ENCODE results near the gene PRPF8.

The PRPF8 gene

GRCh38 chr17:1624650-1625049, 60.0 kb downstream of the PRPF8 start:
- DNase-seq = no peak

DNA sequence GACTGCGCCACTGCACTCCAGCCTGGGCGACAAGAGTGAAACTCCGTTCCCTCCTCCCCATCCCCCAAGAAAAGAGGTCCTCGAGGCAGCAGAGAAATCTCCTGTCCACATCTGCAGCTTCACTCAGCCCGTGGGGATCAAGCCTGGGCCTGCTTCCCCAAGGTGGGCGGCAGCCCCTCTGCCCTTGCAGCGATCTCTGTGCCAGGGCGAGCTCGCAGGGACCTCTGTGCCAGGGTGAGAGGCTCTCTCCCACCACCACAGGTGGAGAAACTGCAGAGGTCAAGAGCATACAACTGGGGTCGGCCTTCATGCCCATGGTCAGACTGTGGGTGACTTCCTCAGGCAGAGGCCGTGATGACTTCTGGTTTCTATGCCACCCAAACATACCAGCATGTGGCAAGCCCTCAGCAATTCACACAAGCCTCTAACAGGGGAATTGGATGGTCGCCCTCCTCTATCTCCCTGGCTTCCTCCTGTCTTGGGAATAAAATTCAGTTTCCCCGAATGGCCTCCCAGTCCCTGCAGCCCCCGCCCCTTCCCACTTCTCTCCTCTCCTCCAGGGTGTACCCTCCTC, 61.5 kb downstream of the PRPF8 start:
- DNase-seq = no peak

GRCh38 chr17:1621273-1621954, 63.3 kb downstream of the PRPF8 start:
- no peak for DNase-seq

- DNase-seq = no peak
Measured at GRCh38 chr17:1620486-1620885, 64.2 kb downstream of the PRPF8 start.

DNA sequence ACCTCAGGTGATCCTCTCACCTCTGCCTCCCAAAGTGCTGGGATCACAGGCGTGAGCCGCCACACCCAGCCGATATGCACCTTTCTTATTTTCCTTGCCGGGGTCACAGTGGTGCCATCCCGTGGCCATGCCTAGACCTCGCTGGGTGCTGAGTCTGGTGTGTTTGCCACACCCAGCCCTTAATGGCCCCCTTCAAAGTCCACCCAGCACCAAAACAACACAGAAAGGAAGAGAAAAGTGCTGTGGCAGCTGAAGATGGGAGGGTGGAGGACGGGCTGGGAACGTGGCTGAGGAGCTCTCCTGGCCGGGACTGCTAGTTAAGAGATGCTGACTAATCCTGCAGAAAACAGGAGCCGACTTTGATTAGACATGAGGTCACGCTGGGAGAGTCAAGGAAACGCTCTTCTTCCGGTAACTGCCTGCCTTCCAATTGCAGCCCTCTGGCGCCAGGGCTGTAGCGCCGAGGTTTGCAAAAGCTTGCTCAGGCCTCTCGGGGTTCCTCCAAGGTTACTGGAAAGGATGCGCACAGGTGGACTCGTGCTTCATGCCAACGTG, 67.0 kb downstream of the PRPF8 start:
- DNase-seq = no peak

DNA sequence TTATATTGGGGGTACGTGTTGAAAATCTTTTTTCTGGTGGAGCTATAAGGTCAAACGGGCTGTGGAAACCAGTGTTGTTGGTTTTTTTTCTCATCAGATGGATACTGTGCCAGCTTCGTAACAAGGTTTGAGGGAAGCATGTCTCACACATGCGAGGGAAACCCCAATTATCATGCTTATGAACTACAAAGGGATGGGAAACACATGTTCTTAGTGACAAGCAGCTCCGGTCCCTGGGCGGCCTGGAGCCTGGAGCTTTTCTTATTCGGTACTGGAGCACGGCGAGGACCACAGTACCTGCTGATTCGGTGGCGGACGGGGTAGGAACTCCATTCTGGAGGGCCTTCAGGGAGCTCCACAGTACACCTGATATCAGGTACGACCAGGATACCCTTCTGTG, 68.6 kb downstream of the PRPF8 start:
- no peak for DNase-seq

GRCh38 chr17:1612400-1612799, 72.3 kb downstream of the PRPF8 start:
- DNase-seq = no peak

DNA sequence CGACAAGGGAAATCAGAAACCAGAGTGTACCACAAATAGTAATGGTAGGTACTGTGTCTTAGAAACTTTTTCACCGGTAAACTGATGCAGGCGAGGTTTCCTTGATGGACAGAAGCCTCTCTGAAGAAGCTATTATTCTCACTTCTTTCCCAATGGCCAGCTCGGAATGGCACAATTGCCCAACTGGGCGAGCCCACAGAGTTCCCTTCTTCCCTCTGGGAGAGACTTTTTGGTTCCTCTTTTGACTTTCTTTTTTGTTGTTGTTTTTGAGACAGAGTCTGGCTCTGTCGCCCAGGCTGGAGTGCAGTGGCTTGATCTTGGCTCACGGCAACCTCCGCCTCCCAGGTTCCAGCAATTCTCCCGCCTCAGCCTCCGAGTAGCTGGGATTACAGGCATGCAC, 73.0 kb downstream of the PRPF8 start:
- no peak for DNase-seq

- DNase-seq = no peak
Measured at GRCh38 chr17:1608676-1609075, 76.0 kb downstream of the PRPF8 start.

DNA sequence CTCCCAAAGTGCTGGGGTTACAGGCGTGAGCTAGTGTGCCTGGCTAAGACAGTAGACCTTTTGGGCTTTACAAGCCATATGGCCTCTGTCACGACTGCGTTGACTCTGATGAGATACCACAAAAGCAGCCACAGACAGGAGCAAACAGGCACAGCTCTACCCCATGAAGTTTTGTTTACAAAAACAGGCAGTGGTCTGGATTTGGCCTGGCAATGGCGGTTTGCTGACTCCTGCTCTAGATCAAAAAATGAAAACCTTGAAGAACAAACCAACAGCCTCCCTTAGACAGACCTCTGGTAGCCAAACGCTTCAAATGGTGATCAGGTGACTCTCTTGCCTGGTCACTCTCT, 76.7 kb downstream of the PRPF8 start:
- no peak for DNase-seq

- DNase-seq = no peak
Measured at GRCh38 chr17:1606352-1606985, 78.2 kb downstream of the PRPF8 start.

GRCh38 chr17:1605681-1606351, 78.9 kb downstream of the PRPF8 start:
- DNase-seq = no peak

DNA sequence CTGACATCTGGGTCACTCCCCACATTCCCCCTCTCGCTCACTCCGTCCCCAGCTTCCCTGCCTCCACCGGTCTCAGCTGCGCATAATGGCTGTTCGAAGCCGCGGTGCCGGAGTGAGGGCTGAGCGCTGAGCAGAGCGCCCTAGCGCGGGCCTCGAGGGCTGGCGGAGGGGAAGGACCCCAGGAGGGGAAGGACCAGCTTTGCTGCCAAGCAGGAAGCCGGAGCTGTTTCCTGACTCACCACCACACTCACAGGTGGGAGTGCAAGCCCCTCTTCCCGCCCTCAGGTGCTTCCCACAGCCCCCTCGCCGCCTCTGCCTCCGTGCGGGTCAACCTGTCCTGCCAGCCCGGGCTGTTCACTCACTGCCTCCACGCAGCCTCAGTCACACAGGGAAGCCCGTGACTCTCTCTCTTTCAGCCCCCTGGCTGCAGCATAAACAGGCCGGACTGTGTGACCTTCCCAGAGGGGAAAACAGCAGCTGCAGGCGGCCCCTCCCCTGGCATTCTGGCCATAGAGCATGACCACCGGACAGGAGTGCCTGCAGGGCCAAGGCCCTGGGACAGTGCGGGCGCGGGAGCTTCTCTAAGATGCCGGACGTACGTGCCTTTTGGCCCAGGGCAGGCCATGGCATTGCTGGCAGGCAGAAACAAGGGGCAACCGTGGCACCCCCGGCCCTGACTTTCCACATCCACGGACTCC, 79.7 kb downstream of the PRPF8 start:
- DNase-seq = no peak

DNA sequence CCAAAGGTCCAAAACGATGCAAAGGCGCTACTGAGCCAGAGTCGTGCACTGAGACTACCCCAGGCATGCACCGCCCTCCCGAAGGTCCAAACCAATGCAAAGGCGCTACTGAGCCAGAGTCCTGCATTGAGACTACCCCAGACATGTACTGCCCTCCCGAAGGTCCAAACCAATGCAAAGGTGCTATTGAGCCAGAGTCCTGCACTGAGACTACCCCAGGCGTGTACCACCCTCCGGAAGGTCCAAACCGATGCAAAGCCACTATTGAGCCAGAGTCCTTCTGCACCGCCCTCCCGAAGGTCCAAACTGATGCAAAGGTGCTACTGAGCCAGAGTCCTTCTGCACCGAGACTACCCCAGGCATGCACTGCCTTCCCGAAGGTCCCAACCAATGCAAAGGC, 83.1 kb downstream of the PRPF8 start:
- no peak for DNase-seq
